PC-9 (cell line): ENCODE results near the gene TMEM43. TPM values are rescaled to one million over a fixed set of nuclear protein-coding genes. Genes with fewer than 3 reads are reported as not detected.

Experiments
- BruUV-seq: library from RNA; stranded (reverse); fragments of 400-500 nt; replicated peaks from 2 replicates; lab custom pipeline; 2021; lab: Mats Ljungman, UMichigan
- CTCF ChIA-PET: fragments of 300-600 bp; sonication (Branson Sonifier 250); formaldehyde crosslinking; loops from one replicate; lab custom pipeline; 2022; ENCODE audit warnings: antibody characterized with exemption; lab: Charles Lee
- POLR2A ChIA-PET: fragments of 300-600 bp; sonication (Branson Sonifier 250); formaldehyde crosslinking; loops from one replicate; lab custom pipeline; 2022; ENCODE audit warnings: antibody characterized with exemption; ENCODE audit not compliant: unreplicated experiment; lab: Charles Lee
- DNase-seq, 2 experiments: peaks; one replicate each; pipeline versions ENCODE4 v3.0.0 to v3.0.0-alpha.2; 2015 to 2022; ENCODE audit warnings: mixed read lengths in 1 of 2
- H2AFZ ChIP-seq: fragments of 200-600 bp; sonication (generic); 2 replicates; pipeline ENCODE4 v1.8.1; 2017; ENCODE audit warnings: antibody characterized with exemption
- H3F3A ChIP-seq: fragments of 200-600 bp; sonication (generic); 2 replicates; pipeline ENCODE4 v1.8.1; 2017; ENCODE audit warnings: antibody characterized with exemption, mild to moderate bottlenecking, low read depth; ENCODE audit not compliant: insufficient read depth
- H3K27ac ChIP-seq: fragments of 200-600 bp; sonication (generic); 2 replicates; pipeline ENCODE4 v1.6.1; 2016; ENCODE audit warnings: mixed run types
- H3K27me3 ChIP-seq: fragments of 200-600 bp; sonication (generic); 2 replicates; pipeline ENCODE4 v1.6.1; 2016; ENCODE audit warnings: low read depth, mixed run types; ENCODE audit not compliant: insufficient read depth
- H3K36me3 ChIP-seq: fragments of 200-600 bp; sonication (generic); 2 replicates; pipeline ENCODE4 v1.6.1; 2016; ENCODE audit warnings: low read depth, mixed run types
- H3K4me1 ChIP-seq: fragments of 200-600 bp; sonication (generic); replicated peaks from 2 replicates; pipeline ENCODE4 v1.6.1; 2016; ENCODE audit warnings: mixed run types; ENCODE audit not compliant: insufficient read depth
- H3K4me2 ChIP-seq: fragments of 200-600 bp; sonication (generic); 2 replicates; pipeline ENCODE4 v1.6.1; 2017; ENCODE audit warnings: mixed run types
- H3K4me3 ChIP-seq: fragments of 200-600 bp; sonication (generic); 2 replicates; pipeline ENCODE4 v1.6.1; 2016; ENCODE audit warnings: mixed run types
- H3K79me2 ChIP-seq: fragments of 200-600 bp; sonication (generic); 2 replicates; pipeline ENCODE4 v1.6.1; 2017; ENCODE audit warnings: low read depth, mixed run types
- H3K9me2 ChIP-seq: fragments of 200-600 bp; sonication (generic); 2 replicates; pipeline ENCODE4 v1.8.1; 2017; ENCODE audit warnings: mild to moderate bottlenecking; ENCODE audit not compliant: insufficient read depth
- H3K9me3 ChIP-seq: fragments of 200-600 bp; sonication (generic); 2 replicates; pipeline ENCODE4 v1.8.1; 2016; ENCODE audit warnings: low read depth; ENCODE audit not compliant: insufficient read depth
- H4K20me1 ChIP-seq: fragments of 200-600 bp; sonication (generic); 2 replicates; pipeline ENCODE4 v1.8.1; 2017; ENCODE audit not compliant: insufficient read depth
- CTCF ChIP-seq: fragments of 200-600 bp; sonication (generic); conservative IDR thresholded peaks from 2 replicates; pipeline ENCODE4 v1.6.1; 2017; ENCODE audit warnings: mixed run types, antibody characterized with exemption, mild to moderate bottlenecking, moderate library complexity
- EZH2 ChIP-seq: fragments of 200-600 bp; sonication (generic); IDR thresholded peaks from 2 replicates; pipeline ENCODE4 v1.8.0; 2017; ENCODE audit warnings: antibody characterized with exemption, low read depth
- intact Hi-C: fragments of 100-400 bp; cut with micrococcal nuclease; formaldehyde crosslinking; loops from one replicate; pipeline ENCODE4 v1.10.0; 2022; ENCODE audit not compliant: unreplicated experiment
- total RNA-seq: library from RNA; stranded (reverse); gene quantifications from 2 replicates; pipeline ENCODE4 v1.2.3, GENCODE V29; 2021

Gene TMEM43
- total RNA-seq, 1 experiment from 2014 or later = 64.7 TPM

GRCh38 chr3:14148041-14148985 is 23.5 kb downstream of the TMEM43 start:
- Histone ChIP-seq H3F3A (peaks cover 22% of the 10 kb centered on the region), H3K9me3 (no peaks in the 10 kb centered on the region), H3K4me3 (no peak overlapping the region), H3K27me3 (no peaks in the 10 kb centered on the region), H3K4me1 (peaks cover 29% of the 10 kb centered on the region), H3K27ac (no peak overlapping the region), H3K9me2 (no peaks in the 10 kb centered on the region), H3K4me2 (no peak overlapping the region), H4K20me1 (no peaks in the 10 kb centered on the region), H3K79me2 (no peaks in the 10 kb centered on the region), H3K36me3 (peaks cover 5% of the 10 kb centered on the region; the same call in 1 of the 2 replicates), H2AFZ (no peak overlapping the region)
- ChIA-PET POLR2A (no interaction called here), CTCF (no interaction called here)
- intact Hi-C loops = no loop called here
- TF ChIP-seq CTCF (peak; percentile 34; the same call in 1 of the 2 replicates), EZH2 (no peak)
- BruUV-seq = no TSS peak
- DNase-seq = no peak

- no peak overlapping the region for H3K4me3 ChIP-seq
- H3K9me2 ChIP-seq = no peaks in the 10 kb centered on the region
- H3K79me2 ChIP-seq = no peaks in the 10 kb centered on the region
- no peaks in the 10 kb centered on the region for H4K20me1 ChIP-seq
- TF ChIP-seq CTCF (no peak), EZH2 (no peak)
- POLR2A ChIA-PET = no interaction called here
- H3K27me3 ChIP-seq = no peaks in the 10 kb centered on the region
- peaks cover 6% of the 10 kb centered on the region for H3F3A ChIP-seq
- BruUV-seq = no TSS peak
- peaks cover 5% of the 10 kb centered on the region; the same call in 1 of the 2 replicates for H3K36me3 ChIP-seq
- no peaks in the 10 kb centered on the region for H3K9me3 ChIP-seq
- intact Hi-C loops = no loop called here
- CTCF ChIA-PET = no interaction called here
- H3K4me1 ChIP-seq = peaks cover 13% of the 10 kb centered on the region
- no peak overlapping the region for H3K27ac ChIP-seq
- DNase-seq = no peak
- no peak overlapping the region for H3K4me2 ChIP-seq
- H2AFZ ChIP-seq = no peak overlapping the region
Observed at GRCh38 chr3:14150078-14150477, 25.2 kb downstream of the TMEM43 start.

- no peak overlapping the region for H3K4me3 ChIP-seq
- no peaks in the 10 kb centered on the region for H3K79me2 ChIP-seq
- intact Hi-C loops = no loop called here
- no peak overlapping the region for H2AFZ ChIP-seq
- H3K9me3 ChIP-seq = no peaks in the 10 kb centered on the region
- no peak overlapping the region for H3K27ac ChIP-seq
- peaks cover 7% of the 10 kb centered on the region for H3K4me1 ChIP-seq
- no peak for DNase-seq
- no TSS peak for BruUV-seq
- no peaks in the 10 kb centered on the region for H4K20me1 ChIP-seq
- H3F3A ChIP-seq = peaks cover under 1% of the 10 kb centered on the region; the same call in 1 of the 2 replicates
- no peak overlapping the region for H3K4me2 ChIP-seq
- H3K9me2 ChIP-seq = no peaks in the 10 kb centered on the region
- H3K27me3 ChIP-seq = no peaks in the 10 kb centered on the region
- ChIA-PET CTCF (no interaction called here), POLR2A (no interaction called here)
- TF ChIP-seq EZH2 (no peak), CTCF (no peak)
- H3K36me3 ChIP-seq = peaks cover 5% of the 10 kb centered on the region; the same call in 1 of the 2 replicates
Observed at GRCh38 chr3:14150491-14151230, 25.8 kb downstream of the TMEM43 start.
